NCI-H345 (cell line): Measurements from ENCODE around the gene CD40.

Experiments used
- DNase-seq: peaks from one replicate; lab custom pipeline; 2025; lab: John Stamatoyannopoulos, UW

The CD40 gene

DNA sequence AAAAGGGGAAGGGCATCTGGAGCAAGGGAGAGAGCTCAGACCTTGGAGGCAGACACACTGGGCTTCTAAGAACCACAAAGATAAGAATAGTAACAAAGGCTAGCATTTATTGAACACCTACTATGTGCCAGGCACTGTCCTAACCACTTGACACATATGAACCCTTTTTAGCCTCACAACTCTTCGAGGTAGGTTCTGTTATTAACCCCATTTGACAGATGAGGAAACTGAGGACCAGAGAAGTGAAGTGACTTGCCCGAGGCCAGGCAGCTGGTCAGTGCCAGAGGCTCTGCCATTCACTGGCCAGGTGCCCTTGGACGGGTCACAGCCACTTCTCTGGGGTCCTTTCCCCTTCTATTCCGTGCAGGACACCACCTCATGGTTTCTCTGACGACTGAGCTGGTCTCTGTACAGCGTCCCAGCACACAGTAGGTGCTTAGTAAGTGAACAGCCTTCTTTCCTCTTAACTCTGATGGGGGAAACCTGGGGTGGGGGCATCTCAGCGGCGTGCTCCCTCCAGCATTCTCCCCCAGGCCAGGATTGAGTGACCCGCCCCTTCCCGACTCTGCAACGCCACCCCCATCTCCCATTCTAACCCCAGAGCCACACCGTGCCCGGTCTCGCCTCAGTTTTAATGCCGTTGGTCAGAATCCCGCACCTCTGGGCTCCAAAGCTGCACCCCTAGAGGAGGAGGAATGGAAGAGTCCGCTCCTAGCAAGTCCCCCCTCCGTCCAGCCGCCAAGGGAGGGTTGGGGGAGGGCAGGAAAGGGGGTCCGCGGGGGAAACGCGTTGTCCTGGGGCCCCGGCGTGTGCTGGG lies 55.7 kb downstream of the CD40 start:
- DNase-seq = no peak

DNA sequence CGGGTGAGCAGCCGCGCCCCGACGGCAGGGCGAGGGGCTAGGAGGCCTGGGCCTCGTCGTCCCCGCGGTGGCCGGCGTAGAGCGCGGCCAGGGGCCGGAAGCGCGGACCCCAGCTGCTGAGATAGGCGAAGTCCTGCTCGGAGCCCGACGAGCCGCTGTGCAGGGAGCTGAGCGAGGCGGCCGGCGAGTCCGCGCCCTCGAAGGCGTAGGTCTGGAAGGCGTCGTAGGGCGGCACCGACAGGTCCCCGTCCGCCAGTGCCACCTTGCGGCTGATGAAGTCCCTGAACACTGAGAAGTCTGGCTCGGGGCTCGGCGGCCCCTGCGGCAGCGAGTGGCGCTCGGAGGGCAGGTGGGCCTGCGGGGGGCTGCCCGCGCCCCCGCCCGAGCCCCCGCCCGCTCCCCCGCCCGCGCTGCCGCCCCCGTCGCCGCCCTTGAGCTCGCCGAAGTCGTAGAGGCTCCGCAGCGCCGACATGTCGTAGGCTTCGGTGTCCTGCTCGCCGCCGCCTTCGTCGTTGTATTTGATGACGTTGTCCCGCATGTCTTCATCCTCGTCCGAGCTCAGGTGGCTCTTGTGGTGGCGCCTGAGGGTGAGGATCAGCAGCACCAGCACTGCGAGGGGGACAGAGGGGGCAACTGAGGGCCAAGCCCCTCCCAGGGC lies 56.5 kb downstream of the CD40 start:
- DNase-seq = no peak

DNA sequence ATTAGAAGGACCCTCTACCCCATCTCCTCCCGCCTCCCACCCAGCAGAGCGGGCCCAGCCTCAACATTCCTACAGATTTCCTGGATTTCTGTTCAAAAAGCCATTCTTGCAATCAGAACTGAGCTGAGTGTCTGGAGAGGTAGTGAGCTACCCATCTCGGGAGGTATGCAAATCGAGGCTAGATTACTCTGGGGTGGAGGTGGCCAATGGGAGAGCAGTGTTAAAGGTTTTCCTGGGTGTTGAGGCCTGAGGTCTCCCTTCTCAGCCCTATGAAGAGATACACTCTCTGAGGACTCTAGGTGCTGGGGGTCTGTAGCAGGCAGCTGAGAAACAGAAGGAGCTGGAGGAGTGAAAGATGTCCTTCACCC lies 57.0 kb downstream of the CD40 start:
- DNase-seq = no peak

DNA sequence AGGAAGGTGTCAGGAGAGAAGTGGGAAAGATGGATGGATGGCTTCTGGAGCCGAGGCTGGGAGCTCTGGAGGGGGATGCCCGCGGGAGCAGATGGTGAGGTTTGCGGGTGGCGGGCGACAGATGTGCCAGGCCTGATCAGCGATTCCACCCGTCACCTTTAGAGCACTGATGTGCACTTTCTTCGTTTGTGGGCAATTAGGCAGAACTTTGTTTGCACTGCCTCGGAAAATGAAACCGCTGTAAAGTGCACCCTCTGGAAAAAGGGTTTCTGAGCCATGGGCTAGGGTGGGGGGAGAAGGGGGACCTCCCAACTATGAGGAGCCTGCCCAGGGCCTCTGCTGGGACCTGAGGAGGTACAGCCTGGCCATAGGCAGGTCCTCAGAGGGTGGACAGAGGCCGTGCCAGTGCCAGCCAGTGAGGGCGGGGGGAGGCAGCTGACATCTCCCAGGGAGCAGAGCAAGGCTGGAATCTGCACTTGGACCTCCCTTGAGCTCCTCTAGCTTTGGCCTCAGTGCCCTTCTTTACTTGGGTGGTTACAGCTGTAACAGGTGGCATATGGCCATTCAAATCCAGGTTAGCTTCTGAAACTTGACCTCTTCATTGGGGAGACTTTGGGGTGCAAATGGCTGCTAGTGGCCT lies 58.7 kb downstream of the CD40 start:
- DNase-seq = peak; percentile 62

DNA sequence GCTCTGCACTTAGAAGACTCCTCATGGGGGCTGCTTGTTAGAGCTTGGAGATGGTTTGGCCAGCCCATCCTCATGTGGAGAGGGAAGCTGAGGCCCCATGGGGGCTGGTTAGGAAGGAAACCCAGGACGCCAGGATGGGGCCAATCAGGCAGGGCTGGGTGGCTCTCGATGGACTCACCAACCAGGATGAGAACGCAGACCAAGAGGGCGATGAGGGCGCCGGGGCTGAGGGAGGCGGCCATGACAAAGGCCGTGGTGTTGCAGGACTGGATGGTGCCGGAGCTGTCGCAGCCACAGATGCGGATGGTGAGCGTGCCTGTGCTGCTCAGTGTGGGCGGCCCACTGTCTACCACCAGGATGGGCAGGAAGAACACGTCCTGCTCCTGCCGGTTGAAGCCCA lies 59.7 kb downstream of the CD40 start:
- no peak for DNase-seq

DNA sequence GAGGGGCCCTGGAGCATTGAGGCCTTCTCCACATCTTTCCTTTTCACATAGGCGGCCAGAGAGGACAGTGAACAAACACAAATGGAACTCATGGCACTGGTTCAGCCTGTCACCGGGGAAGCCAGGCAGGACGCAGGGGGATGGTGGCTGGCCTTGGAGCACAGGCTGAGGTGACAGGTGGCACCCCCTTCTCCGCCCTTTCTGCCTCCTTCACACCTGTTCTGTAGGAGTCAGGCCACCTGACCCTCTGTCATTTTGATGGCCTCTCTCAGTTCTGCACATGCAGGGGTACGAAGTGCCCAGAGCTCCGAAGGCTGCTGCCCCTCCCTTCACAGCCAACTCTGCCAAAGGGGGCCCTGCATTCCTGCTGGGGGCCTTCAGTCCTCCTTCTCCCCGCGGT lies 60.8 kb downstream of the CD40 start:
- DNase-seq = no peak
